Trophoblast cell (in vitro differentiated cells and primary cell): ENCODE results near the gene LPP.

Experiments
- DNase-seq, 2 donors: peaks; one replicate each; pipeline ENCODE4 v3.0.0-alpha.2; 2016
- H2AFZ ChIP-seq: 2 replicates; pipeline ENCODE4 v1.6.1; 2013; ENCODE audit warnings: low read length, moderate library complexity, mild to moderate bottlenecking; ENCODE audit not compliant: insufficient read depth, poor library complexity
- H2AK5ac ChIP-seq: 2 replicates; pipeline ENCODE4 v1.6.1; 2013; ENCODE audit warnings: mild to moderate bottlenecking, low read length
- H2BK120ac ChIP-seq: 2 replicates; pipeline ENCODE4 v1.6.1; 2013; ENCODE audit warnings: low read length, mild to moderate bottlenecking, moderate library complexity; ENCODE audit not compliant: insufficient read depth, poor library complexity
- H2BK12ac ChIP-seq: 2 replicates; pipeline ENCODE4 v1.6.1; 2013; ENCODE audit warnings: mild to moderate bottlenecking, low read length, moderate library complexity
- H2BK5ac ChIP-seq: 2 replicates; pipeline ENCODE4 v1.6.1; 2013; ENCODE audit warnings: low read length, low read depth, moderate library complexity, mild to moderate bottlenecking; ENCODE audit not compliant: poor library complexity
- H3K14ac ChIP-seq: 2 replicates; pipeline ENCODE4 v1.6.1; 2013; ENCODE audit warnings: mild to moderate bottlenecking, low read length
- H3K18ac ChIP-seq: 2 replicates; pipeline ENCODE4 v1.6.1; 2013; ENCODE audit warnings: mild to moderate bottlenecking, low read length
- H3K23ac ChIP-seq: 2 replicates; pipeline ENCODE4 v1.6.1; 2013; ENCODE audit warnings: low read length
- H3K27ac ChIP-seq: 2 replicates; pipeline ENCODE4 v1.5.1; 2013; ENCODE audit warnings: low read depth, mild to moderate bottlenecking, inconsistent platforms, low read length, moderate library complexity
- H3K27me3 ChIP-seq: 2 replicates; pipeline ENCODE4 v1.6.1; 2013; ENCODE audit warnings: inconsistent platforms, mild to moderate bottlenecking, low read length, moderate library complexity; ENCODE audit not compliant: insufficient read depth
- H3K36me3 ChIP-seq, 2 experiments: 1 replicate in 1 of 2; 2 replicates in 1 of 2; pipeline ENCODE4 v1.6.1; 2013; ENCODE audit warnings: low read length in 2 of 2, mild to moderate bottlenecking in 2 of 2, moderate library complexity in 1 of 2; ENCODE audit not compliant: insufficient read depth in 2 of 2, control insufficient read depth in 1 of 2
- H3K4ac ChIP-seq: 2 replicates; pipeline ENCODE4 v1.6.1; 2013; ENCODE audit warnings: low read depth, mild to moderate bottlenecking, low read length, moderate library complexity
- H3K4me1 ChIP-seq, 2 experiments: 1 replicate in 1 of 2; 2 replicates in 1 of 2; pipeline ENCODE4 v1.6.1; 2013; ENCODE audit warnings: low read length in 2 of 2, mild to moderate bottlenecking in 2 of 2, moderate library complexity in 1 of 2; ENCODE audit not compliant: insufficient read depth in 2 of 2, control insufficient read depth in 1 of 2
- H3K4me2 ChIP-seq: 2 replicates; pipeline ENCODE4 v1.6.1; 2013; ENCODE audit warnings: inconsistent platforms, mild to moderate bottlenecking, low read length, moderate library complexity
- H3K4me3 ChIP-seq: 2 replicates; pipeline ENCODE4 v1.5.1; 2013; ENCODE audit warnings: mild to moderate bottlenecking, low read depth, low read length, inconsistent platforms
- H3K79me1 ChIP-seq: one replicate; pipeline ENCODE4 v1.6.1; 2013; ENCODE audit warnings: low read length
- H3K79me2 ChIP-seq: 2 replicates; pipeline ENCODE4 v1.6.1; 2013; ENCODE audit warnings: low read length, mild to moderate bottlenecking; ENCODE audit not compliant: control insufficient read depth, insufficient read depth, poor library complexity
- H3K9ac ChIP-seq: 2 replicates; pipeline ENCODE4 v1.6.1; 2013; ENCODE audit warnings: mild to moderate bottlenecking, low read length
- H3K9me3 ChIP-seq: 2 replicates; pipeline ENCODE4 v1.6.1; 2013; ENCODE audit warnings: low read depth, mild to moderate bottlenecking, control low read depth, inconsistent platforms, low read length; ENCODE audit not compliant: insufficient read depth
- H4K12ac ChIP-seq: 2 replicates; pipeline ENCODE4 v1.6.1; 2013; ENCODE audit warnings: low read depth, mild to moderate bottlenecking, low read length, moderate library complexity
- H4K8ac ChIP-seq: 2 replicates; pipeline ENCODE4 v1.6.1; 2013; ENCODE audit warnings: low read depth, mild to moderate bottlenecking, low read length, moderate library complexity
- H4K91ac ChIP-seq: one replicate; pipeline ENCODE4 v1.6.1; 2013; ENCODE audit warnings: low read depth, mild to moderate bottlenecking, low read length, moderate library complexity
- WGBS: extraction: QIAGEN DNeasy Blood & Tissue Kit; methylation state at CpG from one replicate; pipeline ENCODE4 v1.1.7; 2013; ENCODE audit warnings: missing lambda C conversion rate; ENCODE audit not compliant: insufficient read length, insufficient coverage; ENCODE audit errors: extremely low coverage; 5-methylcytosine and 5-hydroxymethylcytosine counted together

The LPP gene

GRCh38 chr3:188396900-188397299 lies 242.9 kb downstream of the LPP start:
- no CpG with 5 or more reads among the region's 3 CpGs for WGBS

GRCh38 chr3:188397766-188398705 lies 244.1 kb downstream of the LPP start:
- DNase-seq, result no peak
- Histone ChIP-seq H3K27ac (no peak overlapping the region), H4K8ac (no peak overlapping the region), H3K9me3 (no peaks in the 10 kb centered on the region), H2BK5ac (no peak overlapping the region), H4K12ac (no peak overlapping the region), H3K18ac (peak overlapping the region; percentile 38), H3K79me1 (no peaks in the 10 kb centered on the region), H2BK12ac (no peak overlapping the region), H3K9ac (no peak overlapping the region), H3K27me3 (no peaks in the 10 kb centered on the region), H4K91ac (no peak overlapping the region), H3K4ac (no peak overlapping the region), H3K23ac (no peak overlapping the region), H2AK5ac (no peak overlapping the region), H2BK120ac (no peak overlapping the region), H3K14ac (no peak overlapping the region), H3K79me2 (no peaks in the 10 kb centered on the region), H2AFZ (no peak overlapping the region), H3K4me2 (no peak overlapping the region), H3K4me3 (no peak overlapping the region), H3K4me1 (peaks cover 4 to 6% of the 10 kb centered on the region in 2 experiments), H3K36me3 (no peaks in the 10 kb centered on the region)
- no CpG with 5 or more reads among the region's 12 CpGs for WGBS

More at GRCh38 chr3:188396900-188397299, 242.9 kb downstream of the LPP start:
- no peak overlapping the region for H4K91ac ChIP-seq
- no peaks in the 10 kb centered on the region for H3K79me2 ChIP-seq
- H3K79me1 ChIP-seq, result no peaks in the 10 kb centered on the region
- no peak overlapping the region for H3K27ac ChIP-seq
- H3K18ac ChIP-seq, result no peak overlapping the region
- H2AK5ac ChIP-seq, result no peak overlapping the region
- H3K27me3 ChIP-seq, result no peaks in the 10 kb centered on the region
- DNase-seq, result no peak
- no peaks in the 10 kb centered on the region for H3K9me3 ChIP-seq
- H3K4me3 ChIP-seq, result no peak overlapping the region
- no peak overlapping the region for H2AFZ ChIP-seq
- no peak overlapping the region for H3K4ac ChIP-seq
- no peak overlapping the region for H3K23ac ChIP-seq
- H3K4me2 ChIP-seq, result no peak overlapping the region
- no peak overlapping the region for H4K8ac ChIP-seq
- H4K12ac ChIP-seq, result no peak overlapping the region
- H3K36me3 ChIP-seq, result no peaks in the 10 kb centered on the region
- H3K9ac ChIP-seq, result no peak overlapping the region
- H3K14ac ChIP-seq, result no peak overlapping the region
- H2BK120ac ChIP-seq, result no peak overlapping the region
- no peak overlapping the region for H2BK5ac ChIP-seq
- H3K4me1 ChIP-seq, result peaks cover 4 to 6% of the 10 kb centered on the region in 2 experiments
- no peak overlapping the region for H2BK12ac ChIP-seq

GRCh38 chr3:188400494-188401243 lies 246.7 kb downstream of the LPP start:
- Histone ChIP-seq H3K4me1 (peaks cover 4 to 6% of the 10 kb centered on the region in 2 experiments), H3K4ac (no peak overlapping the region), H2AK5ac (no peak overlapping the region), H3K18ac (no peak overlapping the region), H3K9ac (no peak overlapping the region), H2BK120ac (no peak overlapping the region), H3K4me3 (no peak overlapping the region), H3K79me1 (no peaks in the 10 kb centered on the region), H4K8ac (no peak overlapping the region), H3K27ac (no peak overlapping the region), H4K91ac (no peak overlapping the region), H3K4me2 (no peak overlapping the region), H2BK5ac (no peak overlapping the region), H2AFZ (no peak overlapping the region), H3K14ac (no peak overlapping the region), H3K79me2 (no peaks in the 10 kb centered on the region), H3K36me3 (no peaks in the 10 kb centered on the region), H3K9me3 (no peaks in the 10 kb centered on the region), H2BK12ac (no peak overlapping the region), H3K23ac (no peak overlapping the region), H4K12ac (no peak overlapping the region), H3K27me3 (no peaks in the 10 kb centered on the region)
- no peak for DNase-seq
- no CpG with 5 or more reads among the region's 2 CpGs for whole genome bisulfite sequencing

GRCh38 chr3:188401244-188401993 lies 247.5 kb downstream of the LPP start:
- H3K9me3 ChIP-seq, result no peaks in the 10 kb centered on the region
- H2AK5ac ChIP-seq, result no peak overlapping the region
- no peak overlapping the region for H4K91ac ChIP-seq
- H4K8ac ChIP-seq, result no peak overlapping the region
- no peak overlapping the region for H3K27ac ChIP-seq
- WGBS, result no CpG with 5 or more reads among the region's 3 CpGs
- H2BK120ac ChIP-seq, result no peak overlapping the region
- no peak overlapping the region for H4K12ac ChIP-seq
- no peak overlapping the region for H2BK5ac ChIP-seq
- no peak overlapping the region for H3K4me2 ChIP-seq
- H3K23ac ChIP-seq, result no peak overlapping the region
- no peak overlapping the region for H3K4me3 ChIP-seq
- no peak overlapping the region for H3K4ac ChIP-seq
- no peaks in the 10 kb centered on the region for H3K79me2 ChIP-seq
- H3K36me3 ChIP-seq, result peaks cover 0 to 2% of the 10 kb centered on the region in 2 experiments
- no peak for DNase-seq
- no peak overlapping the region for H3K18ac ChIP-seq
- H2BK12ac ChIP-seq, result no peak overlapping the region
- H3K4me1 ChIP-seq, result peaks cover 4 to 6% of the 10 kb centered on the region in 2 experiments
- no peak overlapping the region for H3K14ac ChIP-seq
- H2AFZ ChIP-seq, result no peak overlapping the region
- no peak overlapping the region for H3K9ac ChIP-seq
- H3K79me1 ChIP-seq, result no peaks in the 10 kb centered on the region
- no peaks in the 10 kb centered on the region for H3K27me3 ChIP-seq
